Measurements from ENCODE around the gene MPP7.

DNA sequence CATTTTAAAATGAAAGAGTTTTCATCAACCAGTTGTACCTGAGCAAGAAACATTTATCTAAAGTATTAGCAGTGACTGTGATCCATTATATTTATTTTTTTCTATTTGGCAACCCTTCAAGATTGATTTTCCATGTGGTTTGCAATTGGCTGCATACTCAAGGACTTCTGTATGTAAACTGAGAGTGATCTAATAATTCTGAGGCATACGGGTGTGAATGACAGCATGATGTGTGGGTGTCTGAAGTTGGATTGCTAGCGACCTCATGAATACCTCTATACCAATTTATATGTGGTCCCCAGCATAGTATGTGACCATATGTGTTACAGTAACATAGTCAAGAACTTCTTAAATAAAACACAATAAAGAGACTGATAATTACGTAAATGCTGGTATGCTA lies 8.2 kb upstream of the MPP7 start:
- no peak for TF ChIP-seq CTCF (conservative IDR thresholded peaks at IDR 0.05)
- TF ChIP-seq EZH2 (IDR thresholded peaks at IDR 0.05; ENCODE audit: low read depth) = no peak

Data from PC-9 (cell line).